SK-N-MC (cell line): ENCODE results near the gene FILIP1L.

Experiments
- EZH2 ChIP-seq: fragments of 200-600 bp; sonication (generic); IDR thresholded peaks from one replicate; pipeline ENCODE4 v1.6.1; 2017; ENCODE audit warnings: antibody characterized with exemption
- POLR2AphosphoS5 ChIP-seq: IDR thresholded peaks from 2 replicates; pipeline ENCODE4 v1.6.1; 2012; ENCODE audit warnings: mild to moderate bottlenecking, low read depth, low read length, borderline replicate concordance

DNA sequence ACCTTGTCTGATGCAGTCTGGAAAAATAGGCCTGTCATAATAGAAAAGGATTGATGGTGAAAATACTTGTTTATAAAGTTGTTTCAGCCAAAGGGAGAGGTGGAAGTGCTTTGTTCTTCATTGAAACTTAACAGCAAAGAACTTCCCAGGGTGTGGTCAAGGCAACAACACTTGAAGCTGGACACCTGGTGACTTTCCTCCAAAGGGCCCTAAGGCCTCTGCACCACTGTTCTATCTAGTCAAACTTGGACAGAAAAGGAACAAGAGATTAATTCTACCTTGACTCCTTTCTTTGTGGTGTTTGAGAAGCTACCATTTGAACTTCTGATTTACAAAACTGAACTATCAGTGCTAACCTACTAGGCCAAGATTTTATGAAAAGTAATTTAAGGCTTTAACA is 194.6 kb downstream of the FILIP1L start:
- TF ChIP-seq EZH2 (no peak), POLR2AphosphoS5 (no peak)
